ENCODE measurements around the gene SLC25A10.

- TF ChIP-seq CTCF (IDR thresholded peaks at IDR 0.05) (no peak), POLR2A (IDR thresholded peaks at IDR 0.05) (no peak)
Observed at GRCh38 chr17:81676906-81677305, 35.2 kb upstream of the SLC25A10 start.
